Colonic mucosa (tissue), 4 donors: ENCODE measurements around the gene CYP4F8. TPM values are rescaled to one million over a fixed set of nuclear protein-coding genes. Genes with fewer than 3 reads are reported as not detected.

ENCODE experiments used
- DNase-seq: peaks from one replicate; pipeline ENCODE4 v3.0.0-alpha.2; 2020
- H3K27ac ChIP-seq: fragments of 200-600 bp; one replicate; pipeline ENCODE4 v1.8.0; 2021
- H3K27me3 ChIP-seq: fragments of 200-600 bp; one replicate; pipeline ENCODE4 v1.8.0; 2021
- H3K36me3 ChIP-seq: fragments of 200-600 bp; one replicate; pipeline ENCODE4 v1.8.0; 2021
- H3K4me1 ChIP-seq: fragments of 200-600 bp; one replicate; pipeline ENCODE4 v1.8.0; 2021; ENCODE audit warnings: mild to moderate bottlenecking
- H3K4me3 ChIP-seq: fragments of 200-600 bp; one replicate; pipeline ENCODE4 v1.8.0; 2021
- H3K9ac ChIP-seq, 2 donors: one replicate each; pipeline ENCODE4 v1.7.0; 2013; ENCODE audit warnings: control low read depth in 2 of 2, low read depth in 2 of 2, low read length in 2 of 2
- H3K9me3 ChIP-seq: fragments of 200-600 bp; one replicate; pipeline ENCODE4 v1.8.0; 2021
- intact Hi-C: fragments of 100-400 bp; cut with DNase I; formaldehyde crosslinking; loops from one replicate; pipeline ENCODE4 v1.14.1; 2022
- total RNA-seq, 2 donors: library from RNA; stranded (reverse); fragmentation: NEBNext Ultra II Directional in 1 of 2; extraction: Animal tissue kit (Norgen Biotek cat#: 25700) in 1 of 2; gene quantifications; one replicate each; pipeline ENCODE4 v1.2.1, GENCODE V29; 2021
- TF ChIP-seq, protein P1 (sequence below): fragments of 200-600 bp; IDR thresholded peaks from one replicate; pipeline ENCODE4 v1.8.0; 2022; ENCODE audit warnings: antibody characterized with exemption, mild to moderate bottlenecking
- donor health status: healthy.
- donor health status: DM: no; HTN: no; CAD: no.
- donor health status: DM: no; HTN: no; CAD: no.

CYP4F8 gene
- total RNA-seq, 2 donors from 2014 or later, result not detected

- intact Hi-C loops, result no loop called here
- H3K9me3 ChIP-seq, result no peaks in the 10 kb centered on the region
- H3K4me1 ChIP-seq, result no peaks in the 10 kb centered on the region
- no peaks in the 10 kb centered on the region for H3K36me3 ChIP-seq
- DNase-seq, result no peak
- H3K4me3 ChIP-seq, result no peak overlapping the region
- no peak overlapping the region for H3K27ac ChIP-seq
- TF ChIP-seq, protein P1, sequence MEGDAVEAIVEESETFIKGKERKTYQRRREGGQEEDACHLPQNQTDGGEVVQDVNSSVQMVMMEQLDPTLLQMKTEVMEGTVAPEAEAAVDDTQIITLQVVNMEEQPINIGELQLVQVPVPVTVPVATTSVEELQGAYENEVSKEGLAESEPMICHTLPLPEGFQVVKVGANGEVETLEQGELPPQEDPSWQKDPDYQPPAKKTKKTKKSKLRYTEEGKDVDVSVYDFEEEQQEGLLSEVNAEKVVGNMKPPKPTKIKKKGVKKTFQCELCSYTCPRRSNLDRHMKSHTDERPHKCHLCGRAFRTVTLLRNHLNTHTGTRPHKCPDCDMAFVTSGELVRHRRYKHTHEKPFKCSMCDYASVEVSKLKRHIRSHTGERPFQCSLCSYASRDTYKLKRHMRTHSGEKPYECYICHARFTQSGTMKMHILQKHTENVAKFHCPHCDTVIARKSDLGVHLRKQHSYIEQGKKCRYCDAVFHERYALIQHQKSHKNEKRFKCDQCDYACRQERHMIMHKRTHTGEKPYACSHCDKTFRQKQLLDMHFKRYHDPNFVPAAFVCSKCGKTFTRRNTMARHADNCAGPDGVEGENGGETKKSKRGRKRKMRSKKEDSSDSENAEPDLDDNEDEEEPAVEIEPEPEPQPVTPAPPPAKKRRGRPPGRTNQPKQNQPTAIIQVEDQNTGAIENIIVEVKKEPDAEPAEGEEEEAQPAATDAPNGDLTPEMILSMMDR, result no peak
- H3K9ac ChIP-seq, result no peak overlapping the region
- no peaks in the 10 kb centered on the region for H3K27me3 ChIP-seq
Observed at GRCh38 chr19:15618321-15618720, 3.3 kb downstream of the CYP4F8 start.

DNA sequence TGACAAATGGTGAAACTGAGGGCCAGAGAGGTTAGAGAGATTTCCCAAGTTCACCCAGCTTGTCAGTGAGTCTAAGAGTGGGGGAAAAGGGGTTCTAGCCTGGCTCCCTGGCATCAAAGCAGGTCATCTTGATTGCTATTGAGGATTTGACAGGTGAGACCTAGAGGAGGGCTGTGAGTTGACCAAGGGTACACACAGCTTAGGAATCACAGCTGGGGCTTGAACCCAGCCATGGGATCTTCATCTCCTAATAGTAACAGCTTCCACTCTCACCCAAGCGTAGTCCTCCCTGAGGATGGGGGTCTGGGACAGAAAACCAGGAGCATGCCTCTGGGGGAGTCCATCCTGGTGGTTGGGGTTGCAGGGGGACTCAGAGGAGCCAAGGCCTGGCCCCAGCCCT lies 6.8 kb downstream of the CYP4F8 start:
- no peaks in the 10 kb centered on the region for H3K27me3 ChIP-seq
- no peaks in the 10 kb centered on the region for H3K36me3 ChIP-seq
- no peak for DNase-seq
- TF ChIP-seq, protein P1, result no peak
- intact Hi-C loops, result no loop called here
- no peaks in the 10 kb centered on the region for H3K4me1 ChIP-seq
- H3K9me3 ChIP-seq, result no peaks in the 10 kb centered on the region
- no peak overlapping the region for H3K27ac ChIP-seq
- no peak overlapping the region for H3K4me3 ChIP-seq
- no peak overlapping the region for H3K9ac ChIP-seq

GRCh38 chr19:15622991-15623390 lies 8.0 kb downstream of the CYP4F8 start:
- intact Hi-C loops, result no loop called here
- no peaks in the 10 kb centered on the region for H3K4me1 ChIP-seq
- no peaks in the 10 kb centered on the region for H3K9me3 ChIP-seq
- H3K9ac ChIP-seq, result no peak overlapping the region
- no peak overlapping the region for H3K4me3 ChIP-seq
- no peak overlapping the region for H3K27ac ChIP-seq
- TF ChIP-seq, protein P1, result no peak
- peak; percentile 49 for DNase-seq
- H3K27me3 ChIP-seq, result no peaks in the 10 kb centered on the region
- H3K36me3 ChIP-seq, result no peaks in the 10 kb centered on the region

DNA sequence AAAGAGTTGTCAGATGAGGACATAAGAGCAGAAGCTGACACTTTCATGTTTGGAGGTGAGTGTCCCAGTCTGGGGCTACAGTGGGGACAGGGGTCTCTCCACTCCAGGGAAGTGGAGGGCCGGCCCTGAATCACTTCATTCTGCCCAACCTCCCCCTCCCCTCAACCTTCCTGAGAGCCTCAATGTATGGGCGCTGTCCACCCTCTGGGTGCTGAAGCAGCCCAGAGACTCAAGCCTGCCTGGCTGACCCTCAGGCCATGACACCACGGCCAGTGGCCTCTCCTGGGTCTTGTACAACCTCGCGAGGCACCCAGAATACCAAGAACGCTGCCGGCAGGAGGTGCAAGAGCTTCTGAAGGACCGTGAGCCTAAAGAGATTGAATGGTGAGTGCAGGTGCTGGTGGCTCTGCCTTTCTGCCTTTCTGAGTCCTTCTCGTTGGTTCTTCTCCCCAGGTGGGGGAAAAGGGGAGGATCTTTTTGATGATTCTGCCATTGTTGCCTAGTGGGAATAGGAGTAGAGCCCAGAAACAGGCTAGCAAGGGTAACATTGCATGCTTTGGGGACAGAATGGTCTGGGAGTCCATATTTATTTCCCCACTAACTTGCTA lies 8.8 kb downstream of the CYP4F8 start:
- Histone ChIP-seq H3K4me3 (no peak overlapping the region), H3K27ac (no peak overlapping the region), H3K36me3 (no peaks in the 10 kb centered on the region), H3K4me1 (no peaks in the 10 kb centered on the region), H3K9ac (no peak overlapping the region), H3K9me3 (no peaks in the 10 kb centered on the region), H3K27me3 (no peaks in the 10 kb centered on the region)
- intact Hi-C loops, result no loop called here
- no peak for DNase-seq
- TF ChIP-seq, protein P1, result no peak

DNA sequence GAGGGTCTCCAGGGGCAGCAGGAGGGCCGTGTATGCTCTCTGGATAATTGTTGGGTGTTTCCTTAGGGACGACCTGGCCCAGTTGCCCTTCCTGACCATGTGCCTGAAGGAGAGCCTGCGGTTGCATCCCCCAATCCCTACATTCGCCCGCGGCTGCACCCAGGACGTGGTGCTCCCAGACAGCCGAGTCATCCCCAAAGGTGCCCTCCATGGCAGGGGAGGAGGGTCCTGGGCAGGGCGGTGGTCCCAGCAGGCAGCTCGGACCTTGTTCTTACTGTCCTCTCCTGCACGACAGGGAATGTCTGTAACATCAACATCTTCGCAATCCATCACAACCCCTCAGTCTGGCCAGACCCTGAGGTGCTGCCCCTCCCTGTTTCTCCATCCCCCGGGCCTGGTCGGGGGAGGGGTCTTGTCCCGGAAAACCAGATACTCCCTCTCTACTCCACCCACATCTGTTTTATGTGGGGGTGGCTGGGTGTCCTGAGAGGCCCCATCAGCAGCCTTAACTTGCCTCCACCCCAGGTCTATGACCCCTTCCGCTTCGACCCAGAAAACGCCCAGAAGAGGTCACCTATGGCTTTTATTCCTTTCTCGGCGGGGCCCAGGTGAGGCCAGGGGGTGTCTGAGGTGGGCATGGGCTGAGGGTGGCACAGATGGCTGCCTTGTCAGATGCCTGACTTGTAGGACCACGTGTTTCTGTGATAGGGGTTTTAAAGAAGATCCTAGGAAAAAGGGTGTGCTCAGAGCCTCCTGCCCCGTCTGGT lies 13.4 kb downstream of the CYP4F8 start:
- TF ChIP-seq, protein P1, result no peak
- Histone ChIP-seq H3K4me1 (no peaks in the 10 kb centered on the region), H3K27ac (no peak overlapping the region), H3K9me3 (no peaks in the 10 kb centered on the region), H3K4me3 (no peak overlapping the region), H3K9ac (peak overlapping the region; percentile 32 to 46), H3K27me3 (no peaks in the 10 kb centered on the region), H3K36me3 (no peaks in the 10 kb centered on the region)
- no peak for DNase-seq
- intact Hi-C loops, result loop anchor here (2.0 to 5.0 kb wide), 4 partner anchors 134 to 554 kb away; no protein-coding TSS in a partner anchor
